ENCODE data around the gene ZBTB22. TPM values are rescaled to one million over a fixed set of nuclear protein-coding genes. Genes with fewer than 3 reads are reported as not detected.
"Not testable (repeated sequence)": the region's sequence is repeated elsewhere in the genome, so short reads cannot be mapped to it uniquely, and the experiment has no call there.

The ZBTB22 gene
- total RNA-seq, 1 donor from 2014 or later: 14.7 TPM

DNA sequence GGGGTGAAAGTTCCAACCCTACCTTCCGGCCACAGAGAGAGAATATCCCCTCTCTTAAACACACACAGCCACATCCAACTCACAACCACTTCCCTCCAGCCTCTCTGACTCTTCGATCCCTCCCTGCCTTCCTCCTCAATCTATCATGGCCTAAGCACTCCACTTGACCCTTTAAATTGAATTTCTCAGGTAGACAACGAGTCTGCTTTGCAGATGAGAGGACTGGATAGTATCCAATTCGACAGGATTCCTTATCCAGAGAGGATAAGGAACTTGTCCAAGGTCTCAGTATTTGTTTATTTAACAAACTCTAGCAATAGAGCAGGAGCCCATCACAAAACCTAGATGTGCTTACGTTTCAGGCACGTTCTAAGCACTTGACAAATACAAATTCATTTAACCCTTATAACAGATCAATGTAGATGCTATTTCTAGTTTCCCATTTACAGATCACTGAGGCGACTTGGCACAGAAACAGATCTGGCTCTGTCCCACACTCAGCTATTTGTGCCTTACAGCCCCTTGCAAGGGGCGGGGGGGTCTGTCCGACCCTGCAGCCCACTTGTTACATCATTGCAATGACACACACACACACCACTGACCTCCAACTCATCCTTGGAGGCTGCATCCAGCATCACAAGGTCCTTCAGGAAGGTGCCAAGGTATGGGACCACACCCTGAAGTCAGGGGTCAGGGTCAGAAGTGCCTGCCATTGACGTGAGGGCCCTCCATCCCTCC, 23.3 kb downstream of the ZBTB22 start:
- peaks cover 29% of the 10 kb centered on the region for H3K36me3 Mint-ChIP-seq (ENCODE audit: low read depth)
- no peak overlapping the region for H3K27ac Mint-ChIP-seq
- no peaks in the 10 kb centered on the region for H3K27me3 Mint-ChIP-seq (ENCODE audit: insufficient read depth)
- H3K4me1 Mint-ChIP-seq (ENCODE audit: low read depth): peaks cover 32% of the 10 kb centered on the region
- no peak for DNase-seq (ENCODE audit: low spot score)
- H3K4me3 Mint-ChIP-seq: no peak overlapping the region
- H3K9me3 Mint-ChIP-seq: no peaks in the 10 kb centered on the region
- intact Hi-C loops (cut with micrococcal nuclease): no loop called here

DNA sequence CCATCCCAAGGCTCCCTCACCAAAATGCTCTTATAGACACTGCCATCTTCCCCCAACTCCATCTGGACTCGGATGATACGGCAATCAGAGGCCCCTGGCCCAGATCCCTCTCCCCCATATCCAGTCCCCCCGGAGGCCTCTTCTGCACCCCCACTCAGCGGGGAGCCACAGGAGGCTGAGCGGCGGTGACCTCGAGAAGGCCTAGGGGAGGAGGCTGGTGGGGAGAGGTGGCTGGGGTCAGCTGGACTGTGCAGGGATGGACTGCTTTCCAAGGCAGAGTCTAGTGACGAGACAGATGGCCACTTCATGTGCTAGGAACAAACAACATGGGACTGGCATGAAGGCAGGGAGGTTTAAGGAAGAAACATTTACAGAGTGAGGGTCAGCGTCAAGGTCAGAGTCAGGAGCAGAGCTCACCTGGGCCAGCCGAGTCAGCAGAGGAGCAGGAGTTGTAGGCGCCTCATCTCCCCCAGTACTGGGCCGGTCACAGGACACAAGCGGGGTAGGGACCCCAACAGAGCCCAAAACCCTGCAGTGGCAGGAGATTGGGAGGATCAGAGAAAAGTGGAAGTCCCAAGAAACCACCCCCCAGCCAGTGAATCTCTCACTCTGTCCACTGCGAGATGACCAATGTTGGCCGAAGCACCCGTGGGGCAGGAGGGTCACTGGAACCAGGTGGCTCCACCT, 24.4 kb downstream of the ZBTB22 start:
- no peak for DNase-seq (ENCODE audit: low spot score)
- H3K4me1 Mint-ChIP-seq (ENCODE audit: low read depth): peaks cover 30% of the 10 kb centered on the region
- no peaks in the 10 kb centered on the region for H3K27me3 Mint-ChIP-seq (ENCODE audit: insufficient read depth)
- H3K27ac Mint-ChIP-seq: no peak overlapping the region
- H3K4me3 Mint-ChIP-seq: peak overlapping the region; percentile 16
- peaks cover 30% of the 10 kb centered on the region for H3K36me3 Mint-ChIP-seq (ENCODE audit: low read depth)
- intact Hi-C loops (cut with micrococcal nuclease): no loop called here
- no peaks in the 10 kb centered on the region for H3K9me3 Mint-ChIP-seq

- peaks cover 39% of the 10 kb centered on the region for H3K36me3 Mint-ChIP-seq (ENCODE audit: low read depth)
- no peaks in the 10 kb centered on the region for H3K27me3 Mint-ChIP-seq (ENCODE audit: insufficient read depth)
- H3K4me3 Mint-ChIP-seq: peak overlapping the region; percentile 98
- intact Hi-C loops (cut with micrococcal nuclease): no loop called here
- H3K27ac Mint-ChIP-seq: peak overlapping the region; percentile 25
- H3K4me1 Mint-ChIP-seq (ENCODE audit: low read depth): peaks cover 31% of the 10 kb centered on the region
- no peak for DNase-seq (ENCODE audit: low spot score)
- H3K9me3 Mint-ChIP-seq: no peaks in the 10 kb centered on the region
These were observed 27.1 kb downstream of the ZBTB22 start for GRCh38 chr6:33290459-33290858.

DNA sequence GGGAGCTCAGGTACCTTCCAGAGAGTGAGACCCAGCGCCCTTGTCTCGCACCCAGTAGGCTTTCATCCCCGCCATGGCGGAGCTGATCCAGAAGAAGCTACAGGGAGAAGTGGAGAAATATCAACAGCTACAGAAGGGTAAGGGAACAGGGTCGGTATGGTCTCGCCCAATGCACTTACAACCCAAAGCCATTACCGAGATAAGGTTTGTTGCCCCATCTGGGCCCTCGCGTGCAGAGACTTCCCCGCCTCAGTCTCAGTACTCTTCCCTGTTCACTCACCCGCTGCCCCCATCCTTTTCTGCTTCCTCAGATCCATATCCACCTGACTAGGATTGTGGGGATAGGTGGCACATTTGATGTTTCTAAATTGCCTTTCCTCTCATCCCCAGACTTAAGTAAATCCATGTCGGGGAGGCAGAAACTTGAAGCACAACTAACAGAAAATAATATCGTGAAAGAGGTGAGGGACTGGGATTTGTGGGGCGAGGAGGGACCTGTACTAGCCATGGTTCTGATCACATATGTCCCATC, 27.7 kb downstream of the ZBTB22 start:
- Mint-ChIP-seq H3K4me3 (peak overlapping the region; percentile 98), H3K36me3 (ENCODE audit: low read depth) (peaks cover 39% of the 10 kb centered on the region), H3K9me3 (no peaks in the 10 kb centered on the region), H3K4me1 (ENCODE audit: low read depth) (peaks cover 31% of the 10 kb centered on the region), H3K27me3 (ENCODE audit: insufficient read depth) (no peaks in the 10 kb centered on the region), H3K27ac (peak overlapping the region; percentile 86)
- no peak for DNase-seq (ENCODE audit: low spot score)
- intact Hi-C loops (cut with micrococcal nuclease): loop anchor here (1.0 to 2.0 kb wide), 9 partner anchors 9 to 164 kb away; partner anchors contain the start of genes B3GALT4, KIFC1, VPS52 and ZBTB22

DNA sequence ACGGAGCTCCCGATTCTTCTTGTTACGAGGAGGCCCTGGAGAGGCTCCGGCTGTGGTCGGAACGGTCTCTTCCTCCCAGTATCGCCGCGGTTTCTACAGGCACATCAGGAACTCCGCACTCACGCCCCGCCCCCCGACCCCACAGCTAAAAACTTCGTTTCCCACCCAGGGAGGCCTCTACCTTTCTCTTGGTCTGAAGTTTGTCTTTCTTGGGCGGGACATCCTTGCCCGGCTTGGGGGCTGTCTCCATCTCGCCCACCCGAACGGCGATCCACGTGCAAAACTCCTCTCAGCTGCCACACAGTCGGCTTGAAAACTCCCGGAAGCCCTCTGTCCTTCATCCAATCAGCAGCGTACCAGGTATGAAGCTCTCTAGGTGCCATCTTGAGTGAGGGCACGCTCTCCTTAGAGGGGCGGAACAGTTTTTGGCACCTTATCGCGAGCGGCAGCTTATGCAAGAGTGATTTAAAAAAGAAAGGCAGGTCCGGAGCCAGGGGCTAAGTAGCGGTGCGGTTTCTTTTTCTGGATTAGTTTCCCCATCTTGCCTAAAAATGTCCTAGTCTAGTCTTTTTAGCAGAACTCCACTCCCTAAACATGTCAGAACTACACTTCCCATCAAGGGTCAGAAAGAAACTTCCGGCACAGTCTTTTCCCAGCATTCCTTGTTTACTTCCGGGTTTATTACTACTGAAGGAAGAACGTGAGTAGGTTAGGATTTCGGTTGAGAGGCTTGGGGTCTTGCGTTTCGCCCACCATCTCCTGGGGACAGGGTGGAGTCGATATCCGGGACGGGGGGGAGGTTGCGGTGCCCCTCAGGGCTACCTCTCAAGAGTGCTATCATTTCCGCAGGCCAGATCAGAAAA, 28.4 kb downstream of the ZBTB22 start, which contains the start of the genes PFDN6 and WDR46:
PFDN6 (plus strand) TSS at position 681 of the 863 bp plus-strand sequence. CDS start 256 bp downstream, outside the sequence.
WDR46 (minus strand) TSS at position 319 of the 863 bp plus-strand sequence; CDS start at position 250, 69 bp downstream.
- peak; percentile 83 for DNase-seq (ENCODE audit: low spot score)
- intact Hi-C loops (cut with micrococcal nuclease): loop anchor here (1.0 to 2.0 kb wide), 9 partner anchors 10 to 165 kb away; partner anchors contain the start of genes B3GALT4, KIFC1, VPS52 and ZBTB22
- Mint-ChIP-seq H3K36me3 (ENCODE audit: low read depth) (peaks cover 42% of the 10 kb centered on the region), H3K4me1 (ENCODE audit: low read depth) (peaks cover 31% of the 10 kb centered on the region), H3K4me3 (peak within 1 kb of the TSS; percentile 98), H3K27ac (peak within 1 kb of the TSS; percentile 86), H3K27me3 (ENCODE audit: insufficient read depth) (no peaks in the 10 kb centered on the region), H3K9me3 (no peaks in the 10 kb centered on the region)

DNA sequence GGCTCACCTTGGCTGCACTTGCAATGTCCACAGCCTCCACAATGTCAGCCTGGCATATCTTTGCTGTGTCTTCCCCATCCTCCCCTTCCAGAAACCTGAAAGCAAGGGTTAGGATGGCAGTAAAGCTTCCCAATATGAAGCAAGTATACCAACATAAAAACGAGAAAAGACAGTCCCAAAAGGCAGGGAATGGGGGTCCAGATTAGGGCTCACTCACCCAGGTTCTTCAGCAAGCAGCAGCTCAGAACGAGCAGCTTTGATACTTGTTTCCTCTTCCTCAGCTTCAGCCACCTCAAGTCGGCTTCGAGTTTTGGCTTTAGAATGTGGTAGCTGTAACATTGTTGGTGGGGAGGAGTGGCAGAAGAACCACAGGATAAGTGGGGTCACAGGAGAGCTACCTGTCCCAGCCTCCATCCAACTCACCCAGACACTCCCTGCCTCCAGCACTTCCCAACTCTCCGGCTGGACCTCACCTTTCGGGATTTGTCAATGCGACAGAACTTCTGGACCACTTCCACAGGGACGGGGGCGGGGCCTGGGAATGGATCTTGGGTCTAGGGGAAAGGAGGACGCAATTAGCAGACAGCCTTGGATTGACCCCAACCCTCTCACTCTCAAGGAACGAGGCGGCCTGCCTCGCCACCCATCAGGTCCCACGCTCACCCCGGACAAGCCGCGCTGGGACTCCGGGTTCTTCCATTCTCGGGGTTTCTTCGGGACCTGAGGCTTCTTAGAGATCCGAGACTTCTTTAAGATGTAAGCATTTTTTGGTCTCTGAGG, 29.2 kb downstream of the ZBTB22 start:
- peaks cover 37% of the 10 kb centered on the region for H3K36me3 Mint-ChIP-seq (ENCODE audit: low read depth)
- DNase-seq (ENCODE audit: low spot score): no peak
- H3K4me3 Mint-ChIP-seq: peak overlapping the region; percentile 98
- H3K27ac Mint-ChIP-seq: no peak overlapping the region
- H3K4me1 Mint-ChIP-seq (ENCODE audit: low read depth): peaks cover 27% of the 10 kb centered on the region
- intact Hi-C loops (cut with micrococcal nuclease): loop anchor here (2.0 kb wide), 1 partner anchor 102 kb away; the partner anchor contains the start of gene KIFC1
- H3K27me3 Mint-ChIP-seq (ENCODE audit: insufficient read depth): no peaks in the 10 kb centered on the region
- H3K9me3 Mint-ChIP-seq: no peaks in the 10 kb centered on the region

DNA sequence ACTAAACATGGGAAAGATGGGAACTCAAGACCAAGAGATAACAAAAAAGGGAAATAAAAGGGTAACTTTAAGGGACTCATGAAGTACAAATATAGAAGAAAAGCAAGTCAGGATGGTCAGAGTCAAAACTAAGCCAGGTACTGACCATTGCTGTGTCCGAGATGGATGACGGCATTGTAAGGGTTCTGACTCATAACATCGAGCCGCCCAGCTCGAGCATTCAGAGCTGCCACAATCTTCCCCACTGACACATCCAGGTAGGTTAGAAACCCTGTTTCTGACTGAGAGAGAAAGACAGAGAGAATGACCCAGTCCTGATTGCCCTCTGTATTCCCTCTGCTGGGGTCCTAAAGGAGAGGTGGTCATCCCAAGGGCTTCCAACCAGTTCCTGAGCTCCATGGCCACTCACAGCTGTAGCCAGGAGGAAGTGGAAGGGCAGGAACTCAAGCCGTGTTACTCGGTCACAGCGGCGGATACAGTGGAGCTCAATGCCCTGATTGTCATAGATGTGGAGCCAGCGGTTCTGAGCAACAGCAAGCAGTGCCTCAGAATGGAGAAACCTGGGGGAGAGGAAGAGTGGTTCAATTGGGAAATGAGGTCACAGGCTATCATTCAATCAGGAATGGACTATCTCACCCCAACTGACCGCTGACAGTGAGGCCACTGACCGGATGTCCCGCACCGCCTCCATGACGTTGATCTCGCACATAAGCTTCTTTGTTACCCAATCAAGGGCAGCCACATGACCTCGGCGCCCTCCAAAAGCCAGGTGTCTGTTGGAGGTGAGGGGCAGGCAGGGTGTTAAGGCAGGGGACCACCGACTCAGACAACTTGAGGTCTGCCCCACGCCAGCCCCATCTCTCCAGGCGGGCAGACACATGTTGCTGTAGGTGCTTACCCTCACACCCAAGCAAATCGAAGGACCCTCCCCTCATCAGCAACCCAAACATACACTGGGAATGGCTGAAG, 30.3 kb downstream of the ZBTB22 start:
- intact Hi-C loops (cut with micrococcal nuclease): no loop called here
- no peak for DNase-seq (ENCODE audit: low spot score)
- Mint-ChIP-seq H3K9me3 (no peaks in the 10 kb centered on the region), H3K36me3 (ENCODE audit: low read depth) (peaks cover 31% of the 10 kb centered on the region), H3K4me1 (ENCODE audit: low read depth) (peaks cover 27% of the 10 kb centered on the region), H3K27me3 (ENCODE audit: insufficient read depth) (no peaks in the 10 kb centered on the region), H3K27ac (peak overlapping the region; percentile 31), H3K4me3 (peak overlapping the region; percentile 98)

DNA sequence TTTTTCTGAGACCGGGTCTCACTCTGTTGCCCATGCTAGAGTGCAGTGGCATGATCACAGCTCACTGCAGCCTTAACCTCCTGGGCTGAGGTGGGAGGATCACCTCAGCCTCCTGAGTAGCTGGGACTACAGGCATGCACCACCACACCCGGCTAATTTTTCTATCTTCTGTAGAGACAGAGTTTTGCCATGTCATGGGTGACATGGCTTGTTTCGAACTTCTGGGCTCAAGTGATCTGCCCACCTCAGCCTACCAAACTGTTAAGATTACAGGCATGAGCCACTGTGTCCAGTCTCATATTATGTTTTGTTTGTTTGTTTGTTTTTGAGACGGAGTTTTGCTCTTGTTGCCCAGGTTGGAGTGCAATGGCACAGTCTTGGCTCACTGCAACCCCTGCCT, 32.3 kb downstream of the ZBTB22 start:
- H3K27ac Mint-ChIP-seq; DNase-seq (ENCODE audit: low spot score); H3K27me3 Mint-ChIP-seq (ENCODE audit: insufficient read depth); intact Hi-C loops (cut with micrococcal nuclease); H3K9me3 Mint-ChIP-seq; H3K4me3 Mint-ChIP-seq: not testable (repeated sequence)
- Mint-ChIP-seq H3K4me1 (ENCODE audit: low read depth) (peaks cover 23% of the 10 kb centered on the region), H3K36me3 (ENCODE audit: low read depth) (peaks cover 29% of the 10 kb centered on the region)

DNA sequence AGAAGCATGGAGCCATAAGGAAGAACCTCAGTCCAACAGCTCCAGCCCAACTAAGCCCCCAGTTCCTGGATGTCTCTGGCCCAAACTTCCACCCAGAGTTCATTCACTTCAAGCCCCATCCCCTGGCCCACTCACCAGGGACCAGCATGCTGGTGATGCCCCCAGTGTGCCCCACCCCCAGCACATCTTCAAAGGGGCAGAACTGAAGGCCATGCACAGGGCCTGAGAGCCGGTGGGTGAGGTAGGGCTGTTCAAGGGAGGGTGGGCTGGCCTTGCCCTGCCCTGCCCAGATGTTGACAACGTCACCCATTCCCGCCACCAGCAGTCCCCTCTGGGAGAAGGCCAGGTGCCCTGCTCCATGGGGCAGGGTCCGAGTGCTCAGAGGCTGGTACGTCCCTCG, 37.0 kb downstream of the ZBTB22 start:
- intact Hi-C loops (cut with micrococcal nuclease): no loop called here
- peaks cover 27% of the 10 kb centered on the region for H3K4me1 Mint-ChIP-seq (ENCODE audit: low read depth)
- no peaks in the 10 kb centered on the region for H3K9me3 Mint-ChIP-seq

DNA sequence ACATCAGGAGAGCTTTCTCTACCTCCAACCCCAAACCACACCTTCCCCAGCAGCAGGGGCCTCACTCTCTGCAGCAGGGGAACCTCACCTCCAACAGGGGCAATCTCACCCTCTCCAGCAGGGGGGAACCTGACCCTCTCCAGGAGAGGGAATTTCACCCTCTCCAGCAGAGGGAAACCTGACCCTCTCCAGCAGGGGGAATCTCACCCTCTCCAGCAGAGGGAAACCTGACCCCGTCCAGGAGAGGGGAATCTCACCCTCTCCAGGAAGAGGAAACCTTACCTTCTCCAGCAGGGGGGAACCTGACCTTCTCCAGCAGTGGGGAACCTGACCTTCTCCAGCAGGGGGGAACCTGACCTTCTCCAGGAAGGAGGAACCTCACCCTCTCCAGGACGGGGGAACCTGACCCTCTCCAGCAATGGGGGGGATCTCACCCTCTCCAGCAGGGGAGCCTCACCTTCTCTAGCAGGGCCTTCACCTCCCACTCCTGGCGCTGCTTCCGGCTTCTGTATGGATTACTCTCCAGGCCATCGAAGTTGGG, 37.5 kb downstream of the ZBTB22 start:
- H3K4me1 Mint-ChIP-seq (ENCODE audit: low read depth): peaks cover 32% of the 10 kb centered on the region
- intact Hi-C loops (cut with micrococcal nuclease): loop anchor here (10.0 kb wide), 1 partner anchor 1305 kb away; the partner anchor contains the start of gene DXO
- H3K9me3 Mint-ChIP-seq: no peaks in the 10 kb centered on the region
- no peak for DNase-seq (ENCODE audit: low spot score)
- H3K4me3 Mint-ChIP-seq: no peak overlapping the region
- peak overlapping the region; percentile 65 for H3K27ac Mint-ChIP-seq
- H3K27me3 Mint-ChIP-seq (ENCODE audit: insufficient read depth): no peaks in the 10 kb centered on the region
- peaks cover 32% of the 10 kb centered on the region for H3K36me3 Mint-ChIP-seq (ENCODE audit: low read depth)

More for the DNA sequence above, 37.0 kb downstream of the ZBTB22 start:
- Mint-ChIP-seq H3K4me3 (no peak overlapping the region), H3K36me3 (ENCODE audit: low read depth) (peaks cover 27% of the 10 kb centered on the region), H3K27me3 (ENCODE audit: insufficient read depth) (no peaks in the 10 kb centered on the region), H3K27ac (peak overlapping the region; percentile 65)
- no peak for DNase-seq (ENCODE audit: low spot score)
